ENCODE data around the gene RPL3. TPM values are rescaled to one million over a fixed set of nuclear protein-coding genes. Genes with fewer than 3 reads are reported as not detected.
A peak's percentile ranks its signal among the peaks of the same experiment; 100 is the strongest.

RPL3 gene
- total RNA-seq, 1 experiment from 2014 or later = 2,830 TPM

- H4K5ac ChIP-seq (ENCODE audit: insufficient read length, low read depth, low read length) = no peak overlapping the region
- no peak for TF ChIP-seq CTCF (conservative IDR thresholded peaks at IDR 0.05)
- no peak overlapping the region for H3T11ph ChIP-seq (ENCODE audit: low read length)
- no CpG with 5 or more reads among the region's 23 CpGs for WGBS (ENCODE audit: extremely low coverage, insufficient read length, low lambda C conversion rate)
- H3K79me1 ChIP-seq (ENCODE audit: insufficient read depth, low read depth, low read length, poor library complexity, severe bottlenecking) = no peaks in the 10 kb centered on the region
- H2BK20ac ChIP-seq (ENCODE audit: low read depth, low read length, poor library complexity, severe bottlenecking) = no peak overlapping the region
- H3K56ac ChIP-seq (ENCODE audit: insufficient read length, low read depth, low read length) = no peak overlapping the region
- H2BK12ac ChIP-seq (ENCODE audit: insufficient read length, low read depth, low read length) = no peak overlapping the region
- H3K27ac Mint-ChIP-seq = peak overlapping the region in 2 of 3 experiments; percentile 40 to 55; a peak in 2 of 7 replicates
- no peak for DNase-seq
- no peaks in the 10 kb centered on the region for H3K23me2 ChIP-seq (ENCODE audit: insufficient read length, low read depth, low read length, poor library complexity, severe bottlenecking)
- peaks cover 8 to 10% of the 10 kb centered on the region in 2 experiments for H3K9me3 Mint-ChIP-seq
- H2AK5ac ChIP-seq (ENCODE audit: insufficient read length, low read length) = no peak overlapping the region
- H3K9me3 ChIP-seq (ENCODE audit: control insufficient read depth, low read depth, low read length) = no peaks in the 10 kb centered on the region
- H2BK5ac ChIP-seq (ENCODE audit: insufficient read length, low read length) = no peak overlapping the region
- no peak overlapping the region for H3K4ac ChIP-seq (ENCODE audit: low read depth, low read length)
- H4K91ac ChIP-seq (ENCODE audit: insufficient read length, low read depth, low read length) = no peak overlapping the region
- H3K4me1 Mint-ChIP-seq = peaks cover 25 to 33% of the 10 kb centered on the region in 2 experiments
- H3K27me3 Mint-ChIP-seq (ENCODE audit: low read depth) = peaks cover 7% of the 10 kb centered on the region
- H3K4me3 Mint-ChIP-seq = no peak overlapping the region; a peak in 1 of 5 replicates
- no peaks in the 10 kb centered on the region for H3K27me3 ChIP-seq (ENCODE audit: insufficient read depth, low read length)
- H3K23ac ChIP-seq (ENCODE audit: insufficient read length, low read depth, low read length) = no peak overlapping the region
- peaks cover 4% of the 10 kb centered on the region; the same call in 1 of the 2 replicates for H3K4me1 ChIP-seq (ENCODE audit: insufficient read depth, low read length)
- no peak overlapping the region for H3K4me2 ChIP-seq (ENCODE audit: insufficient read depth, insufficient read length, low read length)
- H4K20me1 ChIP-seq (ENCODE audit: control insufficient read depth, insufficient read depth, insufficient read length) = no peaks in the 10 kb centered on the region
- H3K79me2 ChIP-seq (ENCODE audit: insufficient read depth, low read length) = no peaks in the 10 kb centered on the region
- no peak overlapping the region for H3K14ac ChIP-seq (ENCODE audit: insufficient read depth, low read length)
- no peak overlapping the region for H3K9ac ChIP-seq (ENCODE audit: extremely low read depth, insufficient read length, low read length)
- no peak overlapping the region for H3K27ac ChIP-seq (ENCODE audit: insufficient read length, low read depth, low read length)
- no peak overlapping the region for H2BK120ac ChIP-seq (ENCODE audit: low read depth, low read length, poor library complexity, severe bottlenecking)
- H2AFZ ChIP-seq (ENCODE audit: low read length) = no peak overlapping the region
- no peak overlapping the region for H2BK15ac ChIP-seq (ENCODE audit: low read depth, low read length)
- no peak overlapping the region for H3K18ac ChIP-seq (ENCODE audit: insufficient read length, low read depth, low read length)
- H3K36me3 Mint-ChIP-seq (ENCODE audit: insufficient read depth in 1 of 3, low read depth in 3 of 3) = peaks cover 4 to 13% (median 6%) of the 10 kb centered on the region in 3 experiments; a peak in 4 of 7 replicates
- no peak overlapping the region for H4K8ac ChIP-seq (replicated peaks; ENCODE audit: insufficient read length, low read depth, low read length)
Observed at GRCh38 chr22:39279170-39279850, 40.1 kb downstream of the RPL3 start.
